Thoracic aorta (tissue), 2 donors: ENCODE results near the gene SNRPB. TPM values are rescaled to one million over a fixed set of nuclear protein-coding genes. Genes with fewer than 3 reads are reported as not detected.

Experiments used
- ATAC-seq: fragments of 150-250 bp; one replicate; pipeline ENCODE4 v1.8.0; 2017; ENCODE audit warnings: low read depth; ENCODE audit not compliant: insufficient number of reproducible peaks, low FRiP score
- DNase-seq: peaks from one replicate; pipeline ENCODE4 v3.0.0-alpha.2; 2020; ENCODE audit warnings: low spot score
- H3K27ac ChIP-seq, 2 donors: fragments of 200-600 bp; sonication (generic); 1 replicate in 1 of 2; 2 replicates in 1 of 2; pipeline ENCODE4 v1.5.1; 2016; ENCODE audit warnings: mild to moderate bottlenecking in 2 of 2, moderate library complexity in 2 of 2
- H3K27me3 ChIP-seq: fragments of 200-600 bp; sonication (generic); replicated peaks from 2 replicates; pipeline ENCODE4 v1.6.0; 2016; ENCODE audit warnings: mild to moderate bottlenecking; ENCODE audit not compliant: insufficient read depth
- H3K36me3 ChIP-seq: fragments of 200-600 bp; sonication (generic); one replicate; pipeline ENCODE4 v1.5.1; 2016
- H3K4me1 ChIP-seq, 2 donors: fragments of 200-600 bp; sonication (generic); 1 replicate in 1 of 2; 2 replicates in 1 of 2; pipeline versions ENCODE4 v1.5.1 to v1.6.0; 2016; ENCODE audit warnings: low read depth in 2 of 2, mild to moderate bottlenecking in 1 of 2; ENCODE audit not compliant: control insufficient read depth in 1 of 2
- H3K4me3 ChIP-seq: fragments of 200-600 bp; sonication (generic); 2 replicates; pipeline ENCODE4 v1.5.1; 2016; ENCODE audit warnings: mild to moderate bottlenecking
- H3K9me3 ChIP-seq: fragments of 200-600 bp; sonication (generic); 2 replicates; pipeline ENCODE4 v1.5.1; 2016
- total RNA-seq, 2 donors: library from RNA; depleted of rRNA; stranded (reverse); fragments of >200 nt; gene quantifications; one replicate each; pipeline versions ENCODE4 v1.1.0 to v1.2.3, GENCODE V29; 2016
- TF ChIP-seq, protein P1 (sequence below): fragments of 200-600 bp; sonication (generic); IDR thresholded peaks from one replicate; pipeline ENCODE4 v1.5.1; 2019; ENCODE audit warnings: antibody characterized with exemption

The SNRPB gene
- total RNA-seq, 2 donors from 2014 or later = 107 to 153 TPM

DNA sequence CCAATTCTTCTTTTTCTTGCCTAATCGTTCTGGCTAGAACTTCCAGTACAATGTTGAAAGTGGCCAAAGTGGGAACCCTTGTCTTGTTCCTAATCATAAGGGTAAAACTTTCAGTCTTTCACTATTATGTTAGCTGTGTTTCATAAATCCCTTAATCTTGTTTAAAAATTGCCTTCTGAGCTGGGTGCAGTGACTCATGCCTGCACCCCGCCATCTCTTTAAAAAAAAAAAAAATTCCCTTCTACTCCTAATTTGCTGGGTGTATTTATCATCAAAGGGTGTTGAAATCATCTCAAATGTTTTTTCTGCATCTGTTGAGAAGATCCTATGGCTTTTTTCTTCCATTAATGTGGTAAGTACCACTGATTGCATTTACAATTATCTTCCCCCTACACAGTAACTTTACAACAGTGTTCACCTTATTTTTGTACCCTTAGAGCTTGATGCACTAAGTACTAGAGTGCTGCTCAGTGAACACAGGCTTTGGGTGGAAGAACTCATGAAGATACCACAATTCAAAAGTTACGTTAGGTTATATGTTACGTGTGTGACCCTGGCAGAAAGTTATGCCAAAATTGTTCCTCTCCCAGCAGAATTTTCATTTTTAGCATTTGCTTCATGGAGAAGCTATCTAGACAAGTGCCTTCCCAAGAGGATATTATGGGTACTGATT lies 9.7 kb downstream of the SNRPB start:
- ATAC-seq = no peak
- H3K4me3 ChIP-seq = no peak overlapping the region
- no peaks in the 10 kb centered on the region for H3K27me3 ChIP-seq
- DNase-seq = no peak
- peaks cover 53% of the 10 kb centered on the region for H3K36me3 ChIP-seq
- TF ChIP-seq, protein P1, sequence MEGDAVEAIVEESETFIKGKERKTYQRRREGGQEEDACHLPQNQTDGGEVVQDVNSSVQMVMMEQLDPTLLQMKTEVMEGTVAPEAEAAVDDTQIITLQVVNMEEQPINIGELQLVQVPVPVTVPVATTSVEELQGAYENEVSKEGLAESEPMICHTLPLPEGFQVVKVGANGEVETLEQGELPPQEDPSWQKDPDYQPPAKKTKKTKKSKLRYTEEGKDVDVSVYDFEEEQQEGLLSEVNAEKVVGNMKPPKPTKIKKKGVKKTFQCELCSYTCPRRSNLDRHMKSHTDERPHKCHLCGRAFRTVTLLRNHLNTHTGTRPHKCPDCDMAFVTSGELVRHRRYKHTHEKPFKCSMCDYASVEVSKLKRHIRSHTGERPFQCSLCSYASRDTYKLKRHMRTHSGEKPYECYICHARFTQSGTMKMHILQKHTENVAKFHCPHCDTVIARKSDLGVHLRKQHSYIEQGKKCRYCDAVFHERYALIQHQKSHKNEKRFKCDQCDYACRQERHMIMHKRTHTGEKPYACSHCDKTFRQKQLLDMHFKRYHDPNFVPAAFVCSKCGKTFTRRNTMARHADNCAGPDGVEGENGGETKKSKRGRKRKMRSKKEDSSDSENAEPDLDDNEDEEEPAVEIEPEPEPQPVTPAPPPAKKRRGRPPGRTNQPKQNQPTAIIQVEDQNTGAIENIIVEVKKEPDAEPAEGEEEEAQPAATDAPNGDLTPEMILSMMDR = no peak
- peaks cover 0 to 5% of the 10 kb centered on the region in 2 donors for H3K4me1 ChIP-seq
- H3K9me3 ChIP-seq = no peaks in the 10 kb centered on the region
- H3K27ac ChIP-seq = no peak overlapping the region

DNA sequence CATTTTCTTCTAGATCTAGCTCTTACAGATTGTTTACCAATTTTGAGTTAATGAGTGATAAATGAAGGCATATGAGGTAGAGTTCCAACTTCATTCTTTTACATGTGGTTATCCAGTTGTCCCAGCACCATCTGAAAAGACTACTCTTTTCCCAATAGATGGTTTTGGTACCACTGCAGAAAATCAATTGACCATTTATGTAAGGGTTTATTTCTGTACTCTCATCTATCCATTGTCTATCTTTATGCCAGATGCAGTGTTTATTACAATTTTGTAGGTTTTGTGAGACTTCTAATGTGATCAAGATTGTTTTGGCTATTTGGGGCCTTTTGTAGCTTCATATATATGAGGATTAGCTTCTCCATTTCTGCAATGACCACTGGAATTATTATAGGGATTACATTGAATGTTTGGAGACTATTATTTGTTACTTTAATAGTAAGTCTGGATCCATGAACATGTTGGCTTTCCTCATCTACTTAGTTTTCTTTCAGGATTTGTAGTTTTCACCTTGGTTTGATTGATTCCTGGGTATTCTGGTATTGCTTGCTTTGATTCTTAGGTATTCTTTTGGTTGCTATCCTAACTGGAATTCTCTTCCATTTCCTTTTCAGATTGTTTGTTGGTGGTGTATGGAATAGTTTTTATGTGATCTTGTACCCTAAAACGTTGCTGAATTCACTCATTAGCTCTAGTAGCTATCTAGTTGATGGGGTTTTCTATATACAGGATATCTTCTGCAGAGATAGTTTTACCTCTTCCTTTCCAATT lies 10.4 kb downstream of the SNRPB start:
- Histone ChIP-seq H3K36me3 (peaks cover 46% of the 10 kb centered on the region), H3K4me1 (peaks cover 6% of the 10 kb centered on the region in 2 donors), H3K27ac (no peak overlapping the region), H3K4me3 (no peak overlapping the region), H3K9me3 (no peaks in the 10 kb centered on the region), H3K27me3 (no peaks in the 10 kb centered on the region)
- DNase-seq (no peak), ATAC-seq (no peak)
- TF ChIP-seq, protein P1 = no peak

DNA sequence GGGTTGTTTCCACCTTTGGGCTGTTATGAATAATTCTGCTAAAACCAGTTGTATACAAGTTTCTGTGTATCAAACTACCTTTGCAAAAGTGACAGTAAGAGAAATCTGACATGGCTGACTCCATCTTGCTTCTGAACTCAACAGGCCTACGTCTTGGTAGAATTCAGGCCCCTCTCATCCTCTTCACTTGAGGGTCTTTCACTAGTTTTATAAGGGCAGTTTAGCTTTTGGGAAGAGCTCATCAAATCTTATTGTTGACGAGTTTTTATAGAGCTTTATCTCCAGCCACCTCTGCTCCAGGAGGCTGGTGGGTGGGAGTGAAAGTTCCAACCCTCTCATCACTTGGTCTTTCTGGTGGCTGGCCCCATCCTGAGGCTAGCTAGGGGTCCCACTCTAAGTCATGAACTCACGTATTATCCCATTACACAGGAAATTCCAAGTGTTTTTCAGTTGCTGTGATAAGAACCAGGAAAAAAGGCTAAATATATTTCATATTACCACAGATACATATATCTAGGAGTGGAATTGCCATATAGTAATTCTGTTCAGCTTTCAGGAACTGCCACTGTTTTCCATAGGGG lies 11.6 kb downstream of the SNRPB start:
- no peaks in the 10 kb centered on the region for H3K9me3 ChIP-seq
- DNase-seq (no peak), ATAC-seq (no peak)
- TF ChIP-seq, protein P1 = no peak
- peaks cover 35% of the 10 kb centered on the region for H3K36me3 ChIP-seq
- H3K4me3 ChIP-seq = no peak overlapping the region
- no peak overlapping the region for H3K27ac ChIP-seq
- H3K27me3 ChIP-seq = no peaks in the 10 kb centered on the region
- peaks cover 6% of the 10 kb centered on the region in 2 donors for H3K4me1 ChIP-seq

DNA sequence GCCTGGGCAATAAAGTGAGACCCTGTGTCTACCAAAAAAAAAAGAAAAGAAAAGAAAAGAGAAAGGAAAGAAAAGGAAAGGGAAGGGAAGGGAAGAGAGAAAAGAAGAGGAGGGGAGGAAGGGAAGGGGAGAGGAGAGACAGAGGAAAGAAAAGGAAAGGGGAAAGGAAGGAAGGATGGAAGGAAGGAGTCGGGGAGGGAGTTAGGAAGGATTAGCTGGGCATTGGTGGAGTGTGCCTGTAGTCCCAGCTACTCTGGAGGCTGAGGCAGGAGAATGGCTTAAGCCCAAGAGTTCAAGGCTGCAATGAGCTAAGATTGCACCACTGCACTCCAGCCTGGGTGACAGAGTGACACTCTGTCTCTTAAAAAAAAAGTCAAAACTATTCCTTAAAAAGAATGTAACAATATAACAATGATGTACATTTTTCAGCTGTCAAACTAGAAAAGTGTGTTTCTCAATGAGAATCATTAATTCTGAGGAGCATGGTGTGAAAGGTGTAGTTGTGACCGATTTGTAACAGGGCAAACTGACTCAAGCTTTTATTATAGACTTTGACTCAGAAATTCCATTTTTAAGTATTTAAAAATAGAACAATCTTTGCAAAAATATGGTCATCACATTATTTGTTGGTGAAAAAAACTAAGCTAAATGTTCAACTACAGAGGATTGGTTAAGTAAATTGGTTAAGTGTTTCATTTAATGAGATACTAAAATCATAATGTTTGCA lies 14.7 kb downstream of the SNRPB start:
- Histone ChIP-seq H3K27ac (peak overlapping the region in 1 of 2 donors; percentile 20), H3K4me1 (peaks cover 6% of the 10 kb centered on the region in 2 donors), H3K36me3 (peaks cover 9% of the 10 kb centered on the region), H3K27me3 (no peaks in the 10 kb centered on the region), H3K4me3 (no peak overlapping the region), H3K9me3 (no peaks in the 10 kb centered on the region)
- TF ChIP-seq, protein P1 = no peak
- ATAC-seq (peak; percentile 24), DNase-seq (no peak)

DNA sequence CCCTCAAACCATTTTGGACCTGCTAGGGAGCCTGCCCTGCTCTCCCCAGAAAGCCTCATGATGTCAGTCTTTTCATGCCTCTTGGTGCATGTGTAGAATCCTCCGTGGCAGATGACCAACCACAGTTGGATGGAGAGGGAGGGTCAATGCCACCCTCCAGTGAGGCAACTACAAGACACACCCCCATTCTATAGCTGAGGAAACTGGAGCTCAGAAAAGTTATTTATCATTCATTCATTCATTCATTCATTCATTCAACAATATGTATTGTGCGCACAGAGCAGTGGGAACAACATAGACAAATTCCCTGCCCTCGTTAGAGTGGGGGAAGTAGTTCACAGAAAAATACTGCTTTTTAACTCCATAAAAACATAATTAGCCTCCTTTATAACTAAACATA lies 16.8 kb downstream of the SNRPB start:
- TF ChIP-seq, protein P1 = no peak
- DNase-seq = no peak
- H3K27ac ChIP-seq = no peak overlapping the region
- H3K36me3 ChIP-seq = no peaks in the 10 kb centered on the region
- H3K9me3 ChIP-seq = no peaks in the 10 kb centered on the region
- H3K4me1 ChIP-seq = peaks cover 6% of the 10 kb centered on the region in 2 donors
- ATAC-seq = no peak
- H3K27me3 ChIP-seq = no peaks in the 10 kb centered on the region
- no peak overlapping the region for H3K4me3 ChIP-seq
